HAP-1 (cell line): ENCODE measurements around the gene OR14J1.
"Not testable (repeated sequence)": the region's sequence is repeated elsewhere in the genome, so short reads cannot be mapped to it uniquely, and the experiment has no call there.

ENCODE experiments used
- DNase-seq, 2 experiments: peaks; one replicate each; pipeline ENCODE4 v3.0.0-alpha.2; 2016 to 2020; ENCODE audit warnings: low spot score in 2 of 2
- H3K27me3 ChIP-seq: fragments of 250-450 bp; sonication (Bioruptor Pico); 2 replicates; pipeline ENCODE4 v1.5.1; 2020; ENCODE audit warnings: low read depth, mild to moderate bottlenecking, moderate library complexity
- H3K36me3 ChIP-seq: fragments of 250-450 bp; sonication (Bioruptor Pico); replicated peaks from 2 replicates; pipeline ENCODE4 v1.5.1; 2020; ENCODE audit warnings: mild to moderate bottlenecking
- H3K4me1 ChIP-seq: fragments of 250-450 bp; sonication (Bioruptor Pico); 2 replicates; pipeline ENCODE4 v1.5.1; 2020; ENCODE audit warnings: mild to moderate bottlenecking
- H3K4me3 ChIP-seq: fragments of 250-450 bp; sonication (Bioruptor Pico); 2 replicates; pipeline ENCODE4 v1.5.1; 2020; ENCODE audit warnings: mild to moderate bottlenecking, moderate library complexity
- H3K9me3 ChIP-seq: fragments of 250-450 bp; sonication (Bioruptor Pico); 2 replicates; pipeline ENCODE4 v1.5.1; 2020; ENCODE audit warnings: mild to moderate bottlenecking, moderate library complexity
- in situ Hi-C: fragments of 300-500 bp; cut with MboI; formaldehyde crosslinking; loops from 3 replicates; pipeline ENCODE4 v1.14.3; 2020; ENCODE audit warnings: low sequenced_read_pairs, inconsistent platforms, mixed read lengths

The OR14J1 gene, protein sequence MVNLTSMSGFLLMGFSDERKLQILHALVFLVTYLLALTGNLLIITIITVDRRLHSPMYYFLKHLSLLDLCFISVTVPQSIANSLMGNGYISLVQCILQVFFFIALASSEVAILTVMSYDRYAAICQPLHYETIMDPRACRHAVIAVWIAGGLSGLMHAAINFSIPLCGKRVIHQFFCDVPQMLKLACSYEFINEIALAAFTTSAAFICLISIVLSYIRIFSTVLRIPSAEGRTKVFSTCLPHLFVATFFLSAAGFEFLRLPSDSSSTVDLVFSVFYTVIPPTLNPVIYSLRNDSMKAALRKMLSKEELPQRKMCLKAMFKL

DNA sequence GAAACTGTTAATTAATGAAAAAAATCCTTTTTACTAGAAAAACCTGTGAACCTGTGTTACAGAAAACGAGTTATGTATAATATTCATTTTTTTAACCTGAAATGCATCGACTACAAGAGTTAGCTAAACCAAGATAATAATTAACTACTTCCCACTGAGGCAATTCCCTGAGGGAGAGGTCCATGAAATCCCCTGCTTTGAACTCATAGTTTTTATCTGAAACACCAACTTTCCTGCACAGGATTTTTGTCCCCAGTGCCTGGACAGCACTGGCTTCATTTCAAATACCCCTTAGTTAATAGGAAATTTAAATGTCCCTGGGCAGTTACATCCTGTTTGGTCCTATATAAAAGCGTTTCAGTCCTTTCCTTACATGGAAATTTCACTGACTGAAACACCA lies at the start of gene OR14J1:
Gene OR14J1, plus strand, starts transcription at position 386 of the 400 bp plus-strand sequence. CDS start 4,989 bp downstream, outside the sequence.
- H3K4me1 ChIP-seq: no peaks in the 10 kb centered on the region
- in situ Hi-C loops: no loop called here
- no peaks in the 10 kb centered on the region for H3K36me3 ChIP-seq
- no peak within 1 kb of the TSS for H3K4me3 ChIP-seq
- no peak for DNase-seq
- H3K27me3 ChIP-seq: peaks cover 10% of the 10 kb centered on the region; the same call in 1 of the 2 replicates
- H3K9me3 ChIP-seq: no peaks in the 10 kb centered on the region

DNA sequence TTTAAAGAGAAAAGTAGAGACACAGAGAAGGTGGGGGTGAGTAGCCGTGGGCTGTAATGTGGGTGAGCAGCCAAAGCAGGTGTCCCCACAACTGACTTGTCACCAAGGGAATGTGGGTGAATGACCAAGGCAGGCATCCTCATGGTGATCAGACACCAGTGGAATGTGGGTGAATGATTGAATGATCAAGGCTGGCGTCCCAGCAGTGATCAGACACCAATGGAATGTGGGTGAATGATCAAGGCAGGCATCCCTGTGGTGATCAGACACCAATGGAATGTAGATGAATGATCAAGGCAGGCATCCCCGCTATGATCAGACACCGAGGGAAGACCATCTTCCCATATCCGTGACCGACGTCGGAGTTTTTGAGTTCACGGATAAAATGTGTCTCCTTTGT lies 49.8 kb upstream of the OR14J1 start:
- H3K9me3 ChIP-seq: no peaks in the 10 kb centered on the region
- H3K36me3 ChIP-seq: no peaks in the 10 kb centered on the region
- H3K4me1 ChIP-seq: no peaks in the 10 kb centered on the region
- no peak overlapping the region for H3K4me3 ChIP-seq
- DNase-seq: no peak
- in situ Hi-C loops: no loop called here
- H3K27me3 ChIP-seq: no peaks in the 10 kb centered on the region

DNA sequence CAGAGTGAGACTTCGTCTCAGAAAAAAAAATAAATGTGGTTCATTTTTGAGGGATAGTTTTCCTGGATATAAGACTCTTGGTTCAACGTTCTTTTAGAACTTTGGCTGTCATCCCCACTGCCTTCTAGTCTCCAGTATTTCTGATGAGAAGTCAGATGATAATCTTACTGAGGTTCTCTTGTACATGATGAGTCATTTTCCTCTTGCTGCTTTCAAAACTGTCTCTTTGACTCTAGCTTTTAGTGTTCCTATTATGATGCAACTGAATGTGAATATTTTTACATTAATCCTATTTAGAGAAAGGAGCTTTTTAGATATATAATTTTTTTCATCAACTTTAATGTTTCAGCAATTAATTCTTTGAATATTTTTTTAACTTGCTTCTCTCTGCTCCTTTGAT lies 46.0 kb upstream of the OR14J1 start:
- H3K9me3 ChIP-seq: no peaks in the 10 kb centered on the region
- DNase-seq: no peak
- no peak overlapping the region for H3K4me3 ChIP-seq
- no peaks in the 10 kb centered on the region for H3K36me3 ChIP-seq
- in situ Hi-C loops: no loop called here
- H3K27me3 ChIP-seq: no peaks in the 10 kb centered on the region; the same call in 1 of the 2 replicates
- H3K4me1 ChIP-seq: no peaks in the 10 kb centered on the region

DNA sequence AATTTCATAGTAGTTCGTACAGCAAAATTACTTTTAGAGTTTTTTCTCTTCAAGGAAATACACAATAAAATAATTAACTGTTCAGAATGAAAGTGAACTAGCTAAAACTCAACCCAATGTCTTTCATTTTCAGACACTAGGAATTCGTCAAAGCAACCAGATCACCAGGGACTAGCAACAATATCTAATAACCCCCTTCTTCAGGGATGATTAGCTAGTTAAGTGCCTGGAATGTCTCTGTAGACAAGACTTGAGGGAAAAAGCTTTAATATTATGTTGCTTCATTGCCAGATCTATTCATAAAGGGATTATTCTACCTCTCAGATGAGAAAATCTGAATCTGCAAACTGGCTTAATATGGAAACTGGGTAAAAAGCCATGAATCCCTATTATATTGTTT lies 41.8 kb upstream of the OR14J1 start:
- in situ Hi-C loops: no loop called here

DNA sequence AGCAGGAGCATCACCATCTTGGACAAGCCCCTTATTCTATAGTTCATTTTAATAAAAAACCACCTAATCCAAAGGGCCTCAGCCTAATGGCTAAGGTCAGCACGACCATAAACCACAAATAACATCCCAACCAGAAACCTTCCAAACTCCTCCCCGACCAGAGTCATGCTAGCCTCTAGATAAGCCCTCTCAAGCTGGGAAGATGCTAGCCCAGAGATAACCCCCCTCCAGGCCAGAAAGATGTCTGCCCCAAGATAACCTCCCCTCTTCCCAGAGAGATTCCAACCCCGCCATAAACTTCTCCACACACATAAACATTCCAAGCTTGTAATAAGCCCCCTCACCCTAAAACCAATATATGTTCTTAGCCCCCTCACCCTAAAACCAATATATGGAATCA lies 38.5 kb upstream of the OR14J1 start:
- H3K27me3 ChIP-seq: no peaks in the 10 kb centered on the region; the same call in 1 of the 2 replicates
- no peaks in the 10 kb centered on the region for H3K36me3 ChIP-seq
- no peak overlapping the region for H3K4me3 ChIP-seq
- H3K9me3 ChIP-seq: no peaks in the 10 kb centered on the region
- in situ Hi-C loops: no loop called here
- no peak for DNase-seq
- H3K4me1 ChIP-seq: no peaks in the 10 kb centered on the region

More for the DNA sequence above, 41.8 kb upstream of the OR14J1 start:
- Histone ChIP-seq H3K9me3 (no peaks in the 10 kb centered on the region), H3K4me1 (no peaks in the 10 kb centered on the region), H3K36me3 (no peaks in the 10 kb centered on the region), H3K27me3 (no peaks in the 10 kb centered on the region; the same call in 1 of the 2 replicates), H3K4me3 (no peak overlapping the region)
- DNase-seq: no peak

DNA sequence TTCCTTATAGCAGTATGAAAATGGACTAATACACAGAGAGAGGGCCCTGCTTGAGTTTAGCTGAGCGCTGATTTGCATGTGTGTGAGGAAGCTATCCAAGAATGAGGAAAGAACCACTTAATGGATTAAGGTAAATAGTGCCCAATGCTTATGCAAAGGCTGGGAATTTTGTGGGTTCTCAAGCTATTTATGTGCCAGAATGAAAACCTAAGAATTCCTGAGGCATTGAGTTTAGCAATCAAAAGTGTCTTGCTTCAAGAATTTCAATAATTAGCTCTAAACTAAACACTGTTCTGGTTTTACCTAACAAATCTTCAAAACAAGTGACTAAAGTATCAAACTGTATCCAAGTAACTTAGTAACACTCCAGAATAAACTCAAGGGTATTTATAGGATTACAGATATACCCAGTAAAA lies 7.0 kb upstream of the OR14J1 start:
- Histone ChIP-seq H3K36me3 (no peaks in the 10 kb centered on the region), H3K4me1 (0 out of 2 replicates have a peak, but pooled peaks cover 3% of the 10 kb centered on the region), H3K4me3 (no peak overlapping the region), H3K9me3 (no peaks in the 10 kb centered on the region), H3K27me3 (no peaks in the 10 kb centered on the region)
- DNase-seq: peak in 1 of 2 experiments; percentile 11
- in situ Hi-C loops: no loop called here

DNA sequence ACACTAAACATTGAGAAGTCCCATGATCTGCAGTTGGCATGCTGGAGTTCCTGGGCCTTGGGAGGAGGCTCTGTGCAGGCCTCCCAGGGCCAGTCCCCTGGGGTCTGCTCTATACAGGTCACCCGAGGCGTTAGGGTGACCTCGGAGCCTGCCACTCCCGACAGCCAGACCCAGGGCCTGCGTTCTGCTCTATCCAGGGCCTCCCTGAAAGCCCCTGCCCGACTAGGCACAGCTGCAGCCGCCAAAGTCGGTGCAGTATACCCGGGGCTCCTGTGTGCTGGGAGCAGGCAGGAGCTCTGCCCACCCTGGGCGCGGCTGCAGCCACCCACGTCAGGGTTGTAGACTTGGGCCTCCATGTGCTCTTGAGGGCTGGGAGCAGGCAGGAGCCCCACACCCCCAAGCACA lies 6.3 kb upstream of the OR14J1 start:
- Histone ChIP-seq H3K36me3 (no peaks in the 10 kb centered on the region), H3K4me3 (no peak overlapping the region), H3K4me1 (0 out of 2 replicates have a peak, but pooled peaks cover 3% of the 10 kb centered on the region), H3K27me3 (no peaks in the 10 kb centered on the region), H3K9me3 (no peaks in the 10 kb centered on the region)
- in situ Hi-C loops: no loop called here
- DNase-seq: no peak

DNA sequence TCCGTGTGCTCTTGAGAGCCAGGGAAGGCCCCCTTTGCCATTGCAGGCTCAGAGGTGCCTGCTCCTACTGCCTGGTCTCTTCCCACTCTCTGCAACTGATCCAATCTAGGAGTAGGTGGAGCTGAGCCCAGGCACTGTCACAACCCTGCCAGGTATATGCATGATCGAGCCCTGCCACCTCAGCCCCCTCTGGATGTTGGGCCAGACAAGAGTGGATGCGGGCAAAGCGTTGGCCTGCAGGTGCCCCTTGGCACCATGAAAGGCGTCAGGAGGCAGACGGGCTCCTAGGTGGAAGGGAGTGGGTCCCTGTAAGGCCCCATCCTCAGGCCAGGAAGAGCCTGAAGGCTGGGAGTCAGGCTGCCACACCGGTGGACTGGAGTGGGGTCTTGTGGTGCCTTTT lies 5.9 kb upstream of the OR14J1 start:
- 0 out of 2 replicates have a peak, but pooled peaks cover 3% of the 10 kb centered on the region for H3K4me1 ChIP-seq
- in situ Hi-C loops: no loop called here
- H3K27me3 ChIP-seq: no peaks in the 10 kb centered on the region
- no peaks in the 10 kb centered on the region for H3K36me3 ChIP-seq
- no peaks in the 10 kb centered on the region for H3K9me3 ChIP-seq
- no peak for DNase-seq
- no peak overlapping the region for H3K4me3 ChIP-seq

DNA sequence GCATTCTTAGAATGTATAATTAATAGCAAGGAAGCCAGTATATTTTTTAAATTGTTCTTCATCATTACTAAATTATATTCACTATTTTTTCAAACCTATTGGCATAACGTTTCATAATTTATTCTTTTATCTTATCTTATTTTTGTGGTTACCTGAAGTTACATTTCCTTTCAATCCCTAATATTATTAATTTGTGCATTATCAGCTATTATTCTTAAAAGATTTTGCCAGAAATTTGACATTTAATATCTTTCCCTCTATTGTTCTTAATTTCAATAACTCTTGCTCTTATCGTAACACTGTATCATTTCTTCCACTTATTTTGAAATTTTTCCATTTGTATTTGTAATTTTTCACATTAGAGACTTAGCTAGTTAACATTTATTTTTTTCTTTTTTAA lies 18.4 kb downstream of the OR14J1 start:
- no peak for DNase-seq
- no peaks in the 10 kb centered on the region for H3K9me3 ChIP-seq
- no peak overlapping the region for H3K4me3 ChIP-seq
- in situ Hi-C loops: no loop called here
- H3K36me3 ChIP-seq: no peaks in the 10 kb centered on the region
- H3K4me1 ChIP-seq: no peaks in the 10 kb centered on the region
- no peaks in the 10 kb centered on the region for H3K27me3 ChIP-seq

DNA sequence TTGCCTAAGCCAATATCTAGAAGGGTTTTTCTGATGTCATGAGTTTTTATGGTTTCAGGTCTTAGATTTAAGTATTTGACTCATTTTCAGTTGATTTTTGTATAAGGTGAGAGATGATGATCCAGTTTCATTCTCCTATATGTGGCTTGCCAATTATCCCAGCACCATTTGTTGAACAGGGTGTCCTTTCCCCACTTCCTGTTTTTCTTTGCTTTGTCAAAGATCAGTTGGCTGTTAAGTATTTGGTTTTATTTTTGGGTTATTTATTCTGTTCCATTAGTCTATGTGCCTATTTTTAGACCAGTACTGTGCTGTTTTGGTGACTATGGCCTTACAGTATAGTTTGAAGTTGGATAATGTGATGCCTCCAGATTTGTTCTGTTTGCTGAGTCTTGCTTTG lies 21.8 kb downstream of the OR14J1 start:
- H3K36me3 ChIP-seq, in situ Hi-C loops, H3K4me1 ChIP-seq, H3K4me3 ChIP-seq, H3K27me3 ChIP-seq, H3K9me3 ChIP-seq, DNase-seq: not testable (repeated sequence)

DNA sequence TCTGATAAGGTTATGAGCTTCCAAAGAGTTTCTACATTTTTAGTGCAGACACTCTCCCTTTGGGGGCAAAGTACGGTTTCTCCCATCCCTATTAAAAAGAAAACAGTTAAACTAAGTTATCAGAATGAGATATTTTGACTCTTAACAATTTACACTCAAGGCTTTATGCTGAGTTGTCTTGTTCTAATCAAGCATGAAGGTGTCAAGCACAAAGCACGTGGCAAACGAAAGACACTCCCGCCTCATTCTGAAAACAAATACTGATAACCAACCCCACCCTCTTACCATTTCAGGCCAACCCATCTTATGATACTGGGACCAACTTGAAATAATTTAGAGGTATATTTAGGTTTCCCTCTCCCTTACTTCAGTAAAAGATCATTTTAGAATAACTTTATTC lies 24.3 kb downstream of the OR14J1 start:
- in situ Hi-C loops: no loop called here
- Histone ChIP-seq H3K27me3 (no peaks in the 10 kb centered on the region), H3K4me1 (no peaks in the 10 kb centered on the region), H3K9me3 (no peaks in the 10 kb centered on the region), H3K4me3 (no peak overlapping the region), H3K36me3 (no peaks in the 10 kb centered on the region)
- DNase-seq: no peak

DNA sequence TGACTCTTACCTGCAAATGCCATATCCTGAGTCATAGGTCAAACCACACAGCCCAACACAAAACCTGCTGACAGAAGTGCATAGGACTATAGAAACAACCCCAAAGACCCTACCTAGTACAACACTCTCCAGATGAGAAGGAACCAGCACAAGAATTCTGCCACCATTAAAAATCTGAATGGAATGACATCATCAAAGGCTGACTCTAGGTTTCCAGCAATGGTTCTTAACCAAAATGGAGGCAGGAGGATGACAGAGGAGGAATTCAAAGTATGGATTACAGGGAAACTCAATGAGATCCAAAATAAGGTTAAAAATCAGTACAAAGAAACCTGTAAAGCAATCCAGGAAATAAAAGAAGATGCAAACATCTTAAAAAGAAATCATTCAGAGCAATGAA lies 31.2 kb downstream of the OR14J1 start:
- Histone ChIP-seq H3K9me3 (0 out of 2 replicates have a peak, but pooled peaks cover 2% of the 10 kb centered on the region), H3K27me3 (no peaks in the 10 kb centered on the region), H3K4me3 (no peak overlapping the region), H3K36me3 (no peaks in the 10 kb centered on the region), H3K4me1 (no peaks in the 10 kb centered on the region)
- DNase-seq: no peak
- in situ Hi-C loops: no loop called here

DNA sequence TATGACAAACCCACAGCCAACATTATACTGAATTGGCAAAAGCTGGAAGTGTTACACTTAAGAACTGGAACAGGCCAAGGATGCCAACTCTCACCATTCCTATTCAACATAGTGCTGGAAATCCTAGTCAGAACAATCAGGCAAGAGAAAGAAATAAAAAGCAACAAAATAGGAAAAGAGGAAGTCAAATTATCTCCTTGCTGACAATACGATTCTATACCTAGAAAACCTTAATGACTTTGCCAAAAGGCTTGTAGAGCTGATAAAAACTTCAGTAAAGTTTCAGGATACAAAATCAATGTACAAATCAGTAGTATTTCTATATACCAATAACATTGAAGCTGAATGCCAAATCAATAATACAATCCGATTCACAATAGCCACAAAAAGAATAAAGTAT lies 34.8 kb downstream of the OR14J1 start:
- H3K27me3 ChIP-seq: no peaks in the 10 kb centered on the region
- in situ Hi-C loops: no loop called here
- no peak overlapping the region for H3K4me3 ChIP-seq
- H3K4me1 ChIP-seq: no peaks in the 10 kb centered on the region
- 0 out of 2 replicates have a peak, but pooled peaks cover 2% of the 10 kb centered on the region for H3K9me3 ChIP-seq
- H3K36me3 ChIP-seq: no peaks in the 10 kb centered on the region
- no peak for DNase-seq

DNA sequence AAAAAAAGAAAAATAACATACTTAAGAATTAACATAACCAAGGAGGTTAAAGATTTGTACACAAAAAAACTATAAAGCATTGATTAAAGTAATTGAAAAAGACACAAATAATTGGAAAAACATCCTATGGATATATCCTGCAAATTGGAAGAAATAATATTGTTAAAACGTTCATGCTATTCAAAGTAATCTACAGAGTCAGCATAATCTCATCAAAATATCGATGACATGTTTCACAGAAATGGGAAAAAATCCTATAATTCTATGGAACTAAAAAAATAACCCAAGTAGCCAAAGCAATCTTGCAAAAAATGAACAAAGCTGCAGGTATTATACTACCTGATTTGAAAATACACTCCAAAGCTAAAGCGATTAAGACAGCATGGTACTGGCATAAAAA lies 43.9 kb downstream of the OR14J1 start:
- Histone ChIP-seq H3K36me3 (no peaks in the 10 kb centered on the region), H3K4me3 (no peak overlapping the region), H3K4me1 (no peaks in the 10 kb centered on the region), H3K27me3 (no peaks in the 10 kb centered on the region), H3K9me3 (no peaks in the 10 kb centered on the region)
- in situ Hi-C loops: no loop called here
- no peak for DNase-seq

DNA sequence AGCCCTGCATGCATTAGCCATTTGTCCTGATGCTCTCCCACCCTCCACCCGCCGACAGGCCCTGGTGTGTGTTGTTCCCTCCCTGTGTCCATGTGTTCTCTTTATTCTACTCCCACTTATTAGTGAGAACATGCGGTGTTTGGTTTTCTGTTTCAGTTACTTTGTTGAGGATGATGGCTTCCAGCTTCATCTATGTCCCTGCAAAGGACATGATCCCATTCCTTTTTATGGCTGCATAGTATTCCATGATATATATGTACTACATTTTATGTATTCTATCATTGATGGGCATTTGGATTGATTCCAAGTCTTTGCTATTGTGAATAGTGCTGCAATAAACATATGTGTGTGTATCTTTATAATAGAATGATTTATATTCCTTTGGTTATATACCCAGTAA lies 47.8 kb downstream of the OR14J1 start:
- H3K36me3 ChIP-seq, in situ Hi-C loops, H3K4me3 ChIP-seq, H3K27me3 ChIP-seq, H3K9me3 ChIP-seq, DNase-seq, H3K4me1 ChIP-seq: not testable (repeated sequence)
